ENCODE measurements around the gene HID1.

HID1 gene

GRCh38 chr17:74972107-74972972, at the start of gene HID1:
TSS of gene HID1 (minus strand) at chr17:74972759. CDS start at chr17:74972656, 103 bp downstream.
- Histone ChIP-seq H3K27me3 (ENCODE audit: insufficient read depth, low read length) (peaks cover 35% of the 10 kb centered on the region), H3K9me3 (ENCODE audit: low read length) (no peaks in the 10 kb centered on the region), H3K4me3 (ENCODE audit: low read length) (peak within 1 kb of the TSS; percentile 57), H3K36me3 (ENCODE audit: insufficient read depth, low read length) (no peaks in the 10 kb centered on the region), H3K4me1 (ENCODE audit: insufficient read depth, low read length) (peaks cover 8% of the 10 kb centered on the region), H2AFZ (ENCODE audit: low read depth, low read length) (no peak within 1 kb of the TSS)

GRCh38 chr17:75020331-75021110, 48.0 kb upstream of the HID1 start:
- peaks cover 40% of the 10 kb centered on the region for H3K36me3 ChIP-seq (ENCODE audit: insufficient read depth, low read length)
- no peak overlapping the region for H2AFZ ChIP-seq (ENCODE audit: low read depth, low read length)
- peaks cover 2% of the 10 kb centered on the region for H3K9me3 ChIP-seq (ENCODE audit: low read length)
- no peaks in the 10 kb centered on the region for H3K4me1 ChIP-seq (ENCODE audit: insufficient read depth, low read length)
- no peak overlapping the region for H3K4me3 ChIP-seq (ENCODE audit: low read length)
- no peaks in the 10 kb centered on the region for H3K27me3 ChIP-seq (ENCODE audit: insufficient read depth, low read length)

DNA sequence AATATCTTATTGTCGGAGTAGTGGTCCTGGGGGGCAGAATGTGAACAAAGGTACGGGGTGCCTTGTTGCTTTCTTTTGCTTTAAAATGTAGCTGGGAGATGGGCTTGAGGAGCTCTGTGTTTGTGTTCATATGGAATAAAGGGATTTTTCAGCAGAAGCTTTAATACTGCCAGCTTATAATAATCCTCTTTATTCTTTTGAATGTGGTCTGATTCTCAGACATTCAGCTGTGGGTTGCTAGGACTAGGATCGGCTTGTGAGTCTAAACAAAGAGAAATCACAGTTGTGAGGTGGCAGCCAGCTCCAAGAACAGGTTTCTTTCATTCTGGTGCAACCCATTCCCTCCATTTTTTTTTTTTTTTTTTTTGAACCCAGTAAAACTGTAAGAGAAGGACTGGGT, 47.2 kb upstream of the HID1 start:
- Histone ChIP-seq H2AFZ (ENCODE audit: low read depth, low read length) (no peak overlapping the region), H3K4me1 (ENCODE audit: insufficient read depth, low read length) (no peaks in the 10 kb centered on the region), H3K27me3 (ENCODE audit: insufficient read depth, low read length) (no peaks in the 10 kb centered on the region), H3K36me3 (ENCODE audit: insufficient read depth, low read length) (peaks cover 40% of the 10 kb centered on the region), H3K9me3 (ENCODE audit: low read length) (peaks cover under 1% of the 10 kb centered on the region), H3K4me3 (ENCODE audit: low read length) (no peak overlapping the region)

- no peak overlapping the region for H3K4me3 ChIP-seq (ENCODE audit: low read length)
- H2AFZ ChIP-seq (ENCODE audit: low read depth, low read length): no peak overlapping the region
- H3K27me3 ChIP-seq (ENCODE audit: insufficient read depth, low read length): no peaks in the 10 kb centered on the region
- H3K36me3 ChIP-seq (ENCODE audit: insufficient read depth, low read length): peaks cover 40% of the 10 kb centered on the region
- no peaks in the 10 kb centered on the region for H3K9me3 ChIP-seq (ENCODE audit: low read length)
- H3K4me1 ChIP-seq (ENCODE audit: insufficient read depth, low read length): no peaks in the 10 kb centered on the region
Observed at GRCh38 chr17:75019146-75019545, 46.6 kb upstream of the HID1 start.

- Histone ChIP-seq H3K27me3 (ENCODE audit: insufficient read depth, low read length) (no peaks in the 10 kb centered on the region), H3K9me3 (ENCODE audit: low read length) (no peaks in the 10 kb centered on the region), H3K4me3 (ENCODE audit: low read length) (peak overlapping the region; percentile 63), H3K36me3 (ENCODE audit: insufficient read depth, low read length) (peaks cover 8% of the 10 kb centered on the region), H2AFZ (ENCODE audit: low read depth, low read length) (no peak overlapping the region), H3K4me1 (ENCODE audit: insufficient read depth, low read length) (peaks cover 26% of the 10 kb centered on the region)
Observed at GRCh38 chr17:75013092-75013559, 40.6 kb upstream of the HID1 start.

- Histone ChIP-seq H3K4me3 (ENCODE audit: low read length) (peak within 1 kb of the TSS; percentile 63), H2AFZ (ENCODE audit: low read depth, low read length) (peak within 1 kb of the TSS; percentile 91), H3K4me1 (ENCODE audit: insufficient read depth, low read length) (peaks cover 26% of the 10 kb centered on the region), H3K9me3 (ENCODE audit: low read length) (no peaks in the 10 kb centered on the region), H3K27me3 (ENCODE audit: insufficient read depth, low read length) (no peaks in the 10 kb centered on the region), H3K36me3 (ENCODE audit: insufficient read depth, low read length) (peaks cover 8% of the 10 kb centered on the region)
Observed at GRCh38 chr17:75012346-75013091, 40.0 kb upstream of the HID1 start, which contains the start of gene MRPL58. TSS of gene MRPL58 (plus strand) at chr17:75012670. CDS start at chr17:75012687, 17 bp downstream.

DNA sequence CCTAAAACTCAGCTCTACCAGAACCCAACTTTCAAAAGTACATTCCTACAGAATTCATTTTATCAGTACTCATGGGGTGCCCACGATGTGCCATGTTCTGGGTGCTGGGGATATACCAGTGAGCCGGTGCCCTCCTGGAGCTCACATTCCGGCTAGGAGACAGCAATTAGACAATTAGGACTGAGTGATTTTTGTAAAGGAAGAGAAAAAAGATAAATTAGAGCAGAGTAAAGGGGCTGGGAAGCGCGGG, 39.5 kb upstream of the HID1 start:
- Histone ChIP-seq H3K27me3 (ENCODE audit: insufficient read depth, low read length) (no peaks in the 10 kb centered on the region), H3K4me3 (ENCODE audit: low read length) (peak overlapping the region; percentile 63), H3K9me3 (ENCODE audit: low read length) (no peaks in the 10 kb centered on the region), H2AFZ (ENCODE audit: low read depth, low read length) (peak overlapping the region; percentile 91), H3K36me3 (ENCODE audit: insufficient read depth, low read length) (peaks cover 8% of the 10 kb centered on the region), H3K4me1 (ENCODE audit: insufficient read depth, low read length) (peaks cover 26% of the 10 kb centered on the region)

- Histone ChIP-seq H3K27me3 (ENCODE audit: insufficient read depth, low read length) (no peaks in the 10 kb centered on the region), H3K36me3 (ENCODE audit: insufficient read depth, low read length) (peaks cover 3% of the 10 kb centered on the region), H2AFZ (ENCODE audit: low read depth, low read length) (peak overlapping the region; percentile 91), H3K4me1 (ENCODE audit: insufficient read depth, low read length) (peaks cover 26% of the 10 kb centered on the region), H3K9me3 (ENCODE audit: low read length) (no peaks in the 10 kb centered on the region), H3K4me3 (ENCODE audit: low read length) (peak overlapping the region; percentile 63)
Observed at GRCh38 chr17:75011401-75012095, 39.0 kb upstream of the HID1 start.

- H3K9me3 ChIP-seq (ENCODE audit: low read length): no peaks in the 10 kb centered on the region
- H3K36me3 ChIP-seq (ENCODE audit: insufficient read depth, low read length): no peaks in the 10 kb centered on the region
- no peak overlapping the region for H3K4me3 ChIP-seq (ENCODE audit: low read length)
- H3K4me1 ChIP-seq (ENCODE audit: insufficient read depth, low read length): peaks cover 26% of the 10 kb centered on the region
- no peaks in the 10 kb centered on the region for H3K27me3 ChIP-seq (ENCODE audit: insufficient read depth, low read length)
- no peak overlapping the region for H2AFZ ChIP-seq (ENCODE audit: low read depth, low read length)
Observed at GRCh38 chr17:75010683-75011400, 38.3 kb upstream of the HID1 start.

DNA sequence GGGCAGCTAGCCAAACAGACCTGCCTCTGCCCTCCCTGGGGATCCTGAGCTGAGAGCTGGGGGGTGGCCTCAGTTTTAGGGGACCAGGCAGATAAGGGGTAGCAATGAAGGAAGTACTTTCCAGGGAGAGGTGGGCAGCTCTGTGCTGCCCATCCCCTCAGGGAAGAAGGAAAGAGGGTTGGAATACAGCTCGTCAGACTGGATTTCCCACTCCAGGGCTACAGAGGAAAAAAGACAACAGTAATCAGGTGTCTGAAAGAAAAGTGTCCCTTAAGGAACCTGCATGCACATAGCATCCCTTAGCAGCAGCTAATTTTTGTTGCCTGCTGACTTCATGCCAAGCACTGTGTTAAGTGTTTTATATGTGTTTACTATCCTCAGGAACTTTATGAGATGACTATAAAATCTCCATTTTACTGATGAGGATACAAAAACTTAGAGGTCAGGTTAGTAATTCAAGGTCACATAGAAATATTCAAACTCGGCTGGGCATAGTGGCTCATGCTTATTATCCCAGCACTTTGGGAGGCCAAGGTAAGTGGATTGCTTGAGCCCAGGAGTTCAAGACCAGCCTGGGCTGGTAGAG, 36.7 kb upstream of the HID1 start:
- no peak overlapping the region for H2AFZ ChIP-seq (ENCODE audit: low read depth, low read length)
- no peak overlapping the region for H3K4me3 ChIP-seq (ENCODE audit: low read length)
- peaks cover 13% of the 10 kb centered on the region for H3K36me3 ChIP-seq (ENCODE audit: insufficient read depth, low read length)
- H3K4me1 ChIP-seq (ENCODE audit: insufficient read depth, low read length): peaks cover 26% of the 10 kb centered on the region
- no peaks in the 10 kb centered on the region for H3K27me3 ChIP-seq (ENCODE audit: insufficient read depth, low read length)
- H3K9me3 ChIP-seq (ENCODE audit: low read length): no peaks in the 10 kb centered on the region

- no peak overlapping the region for H2AFZ ChIP-seq (ENCODE audit: low read depth, low read length)
- no peak overlapping the region for H3K4me3 ChIP-seq (ENCODE audit: low read length)
- no peaks in the 10 kb centered on the region for H3K9me3 ChIP-seq (ENCODE audit: low read length)
- peaks cover 20% of the 10 kb centered on the region for H3K4me1 ChIP-seq (ENCODE audit: insufficient read depth, low read length)
- H3K36me3 ChIP-seq (ENCODE audit: insufficient read depth, low read length): peaks cover 20% of the 10 kb centered on the region
- H3K27me3 ChIP-seq (ENCODE audit: insufficient read depth, low read length): no peaks in the 10 kb centered on the region
Observed at GRCh38 chr17:75008373-75008772, 35.8 kb upstream of the HID1 start.

DNA sequence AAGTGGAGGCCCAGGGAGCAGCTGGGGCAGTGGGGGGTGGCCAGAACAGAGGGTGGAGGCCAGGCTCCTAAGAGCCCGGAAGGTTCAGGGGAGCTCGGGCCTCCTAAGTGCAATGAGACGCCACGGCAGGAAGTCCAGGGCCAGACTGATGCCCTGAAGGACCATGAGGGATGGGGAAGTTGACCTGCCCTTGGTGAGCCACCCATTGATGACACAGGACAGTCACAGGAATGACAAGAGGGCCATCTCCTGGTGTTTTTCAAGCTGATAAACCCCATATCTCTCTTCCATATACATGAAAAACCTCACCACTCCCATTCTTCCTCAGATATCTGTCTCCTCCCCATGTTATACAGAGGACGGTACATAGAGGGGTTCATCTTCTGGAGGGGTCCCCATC, 34.1 kb upstream of the HID1 start:
- Histone ChIP-seq H3K4me3 (ENCODE audit: low read length) (no peak overlapping the region), H3K27me3 (ENCODE audit: insufficient read depth, low read length) (no peaks in the 10 kb centered on the region), H3K36me3 (ENCODE audit: insufficient read depth, low read length) (peaks cover 37% of the 10 kb centered on the region), H3K9me3 (ENCODE audit: low read length) (no peaks in the 10 kb centered on the region), H3K4me1 (ENCODE audit: insufficient read depth, low read length) (peaks cover 11% of the 10 kb centered on the region), H2AFZ (ENCODE audit: low read depth, low read length) (no peak overlapping the region)
